Measurements from ENCODE around the gene PPIL1.

The PPIL1 gene

DNA sequence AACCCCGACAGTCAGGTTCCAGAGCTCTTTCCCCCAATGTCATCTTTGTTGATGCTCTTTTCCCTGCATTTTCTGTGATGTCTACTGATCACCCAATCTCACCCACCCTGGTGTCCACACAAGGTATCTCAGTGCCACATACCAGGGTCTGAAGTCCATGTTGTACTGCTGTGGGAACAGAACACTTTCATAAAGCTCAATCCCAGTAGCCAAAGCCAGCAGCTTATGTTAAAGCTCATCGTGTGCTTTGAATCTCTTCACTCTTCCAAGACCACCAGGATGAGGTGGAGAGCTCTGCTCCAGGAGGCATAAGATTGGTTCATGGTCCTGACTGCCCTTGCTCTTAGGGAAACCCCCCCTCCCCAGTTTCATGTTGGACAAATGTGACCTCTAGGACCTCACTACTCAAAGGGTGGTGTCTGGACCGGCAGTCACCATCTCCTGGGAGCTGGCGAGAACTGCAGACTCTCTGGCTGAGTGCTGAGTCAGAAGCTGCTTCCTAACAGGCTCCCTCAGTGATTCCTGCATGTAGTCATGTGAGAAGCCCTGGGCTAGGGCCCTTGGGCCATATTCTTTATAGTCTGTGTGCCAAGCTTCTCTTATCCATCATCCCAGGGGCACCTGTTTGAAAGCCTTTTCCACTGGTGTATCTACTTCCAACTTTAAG, 22.0 kb downstream of the PPIL1 start:
- ATAC-seq (ENCODE audit: low read depth) (peak; percentile 49; the same call in 2 of the 3 replicates), DNase-seq (ENCODE audit: low spot score) (no peak)
- Histone ChIP-seq H3K27me3 (ENCODE audit: insufficient read depth, poor library complexity, severe bottlenecking) (no peaks in the 10 kb centered on the region), H3K27ac (ENCODE audit: poor library complexity, severe bottlenecking) (peak overlapping the region; percentile 62), H3K36me3 (ENCODE audit: low read depth) (peaks cover 34% of the 10 kb centered on the region), H3K4me3 (ENCODE audit: severe bottlenecking) (no peak overlapping the region), H3K4me1 (ENCODE audit: insufficient read depth, poor library complexity, severe bottlenecking) (peaks cover 12% of the 10 kb centered on the region), H3K9me3 (ENCODE audit: severe bottlenecking) (no peaks in the 10 kb centered on the region)
- TF ChIP-seq, protein P1, sequence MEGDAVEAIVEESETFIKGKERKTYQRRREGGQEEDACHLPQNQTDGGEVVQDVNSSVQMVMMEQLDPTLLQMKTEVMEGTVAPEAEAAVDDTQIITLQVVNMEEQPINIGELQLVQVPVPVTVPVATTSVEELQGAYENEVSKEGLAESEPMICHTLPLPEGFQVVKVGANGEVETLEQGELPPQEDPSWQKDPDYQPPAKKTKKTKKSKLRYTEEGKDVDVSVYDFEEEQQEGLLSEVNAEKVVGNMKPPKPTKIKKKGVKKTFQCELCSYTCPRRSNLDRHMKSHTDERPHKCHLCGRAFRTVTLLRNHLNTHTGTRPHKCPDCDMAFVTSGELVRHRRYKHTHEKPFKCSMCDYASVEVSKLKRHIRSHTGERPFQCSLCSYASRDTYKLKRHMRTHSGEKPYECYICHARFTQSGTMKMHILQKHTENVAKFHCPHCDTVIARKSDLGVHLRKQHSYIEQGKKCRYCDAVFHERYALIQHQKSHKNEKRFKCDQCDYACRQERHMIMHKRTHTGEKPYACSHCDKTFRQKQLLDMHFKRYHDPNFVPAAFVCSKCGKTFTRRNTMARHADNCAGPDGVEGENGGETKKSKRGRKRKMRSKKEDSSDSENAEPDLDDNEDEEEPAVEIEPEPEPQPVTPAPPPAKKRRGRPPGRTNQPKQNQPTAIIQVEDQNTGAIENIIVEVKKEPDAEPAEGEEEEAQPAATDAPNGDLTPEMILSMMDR (IDR thresholded peaks at IDR 0.05; ENCODE audit: poor library complexity, severe bottlenecking) = no peak

DNA sequence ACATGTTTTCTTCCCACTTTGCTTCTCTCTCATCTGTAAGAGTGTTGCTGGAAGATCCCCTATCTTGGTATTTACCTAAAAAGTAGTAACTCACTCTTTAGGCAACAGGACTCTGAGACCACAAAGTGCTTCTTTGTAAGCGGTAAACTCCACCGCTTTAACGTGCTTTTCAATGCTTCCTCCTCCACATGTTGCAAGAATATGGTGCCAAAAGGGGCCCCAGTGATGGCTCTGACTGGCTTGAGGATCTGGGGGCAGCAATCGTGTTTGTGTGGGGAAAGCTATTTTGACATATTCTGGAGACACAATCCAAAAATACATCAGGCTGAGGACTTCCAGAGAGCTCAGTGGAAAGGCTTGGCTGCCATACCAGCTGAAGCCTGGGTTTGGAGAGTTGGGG, 23.0 kb downstream of the PPIL1 start:
- TF ChIP-seq, protein P1 (IDR thresholded peaks at IDR 0.05; ENCODE audit: poor library complexity, severe bottlenecking) = no peak
- H3K27ac ChIP-seq (ENCODE audit: poor library complexity, severe bottlenecking) = no peak overlapping the region
- H3K4me3 ChIP-seq (ENCODE audit: severe bottlenecking) = no peak overlapping the region
- ATAC-seq (ENCODE audit: low read depth) (no peak), DNase-seq (ENCODE audit: low spot score) (no peak)
- no peaks in the 10 kb centered on the region for H3K27me3 ChIP-seq (ENCODE audit: insufficient read depth, poor library complexity, severe bottlenecking)
- peaks cover 33% of the 10 kb centered on the region for H3K36me3 ChIP-seq (ENCODE audit: low read depth)
- H3K9me3 ChIP-seq (ENCODE audit: severe bottlenecking) = no peaks in the 10 kb centered on the region
- peaks cover 12% of the 10 kb centered on the region for H3K4me1 ChIP-seq (ENCODE audit: insufficient read depth, poor library complexity, severe bottlenecking)

DNA sequence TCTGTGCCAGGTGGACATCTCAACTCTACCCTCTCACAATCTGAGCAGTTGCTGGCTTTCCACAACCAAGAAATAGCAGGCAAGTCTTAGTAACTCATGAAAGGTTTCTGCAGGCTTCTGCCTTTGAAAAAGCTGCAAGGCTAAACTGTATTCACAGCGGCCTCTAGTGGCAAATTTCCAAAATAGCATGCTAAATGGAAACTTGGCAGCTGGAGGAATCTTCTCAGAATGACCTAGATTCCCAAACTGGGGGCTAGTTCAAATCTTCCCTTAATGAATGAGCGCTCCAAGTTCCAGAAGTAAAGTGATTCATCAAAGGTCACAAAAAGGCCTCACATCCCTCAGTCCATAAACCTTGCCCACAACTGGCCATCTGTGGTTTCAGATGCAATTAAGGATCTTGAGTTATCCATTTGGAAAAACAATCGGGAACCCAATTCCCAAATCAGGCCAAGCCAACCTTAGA, 23.4 kb downstream of the PPIL1 start:
- Histone ChIP-seq H3K27ac (ENCODE audit: poor library complexity, severe bottlenecking) (no peak overlapping the region), H3K36me3 (ENCODE audit: low read depth) (peaks cover 29% of the 10 kb centered on the region), H3K9me3 (ENCODE audit: severe bottlenecking) (no peaks in the 10 kb centered on the region), H3K4me1 (ENCODE audit: insufficient read depth, poor library complexity, severe bottlenecking) (peaks cover 12% of the 10 kb centered on the region), H3K27me3 (ENCODE audit: insufficient read depth, poor library complexity, severe bottlenecking) (no peaks in the 10 kb centered on the region), H3K4me3 (ENCODE audit: severe bottlenecking) (no peak overlapping the region)
- DNase-seq (ENCODE audit: low spot score) = no peak
- no peak; the same call in 2 of the 3 replicates for ATAC-seq (ENCODE audit: low read depth)
- TF ChIP-seq, protein P1 (IDR thresholded peaks at IDR 0.05; ENCODE audit: poor library complexity, severe bottlenecking) = peak; percentile 87

- no peaks in the 10 kb centered on the region for H3K27me3 ChIP-seq (ENCODE audit: insufficient read depth, poor library complexity, severe bottlenecking)
- peaks cover 17% of the 10 kb centered on the region for H3K36me3 ChIP-seq (ENCODE audit: low read depth)
- no peaks in the 10 kb centered on the region for H3K9me3 ChIP-seq (ENCODE audit: severe bottlenecking)
- no peak for ATAC-seq (ENCODE audit: low read depth)
- no peak for DNase-seq (ENCODE audit: low spot score)
- TF ChIP-seq, protein P1 (IDR thresholded peaks at IDR 0.05; ENCODE audit: poor library complexity, severe bottlenecking) = no peak
- no peak overlapping the region for H3K4me3 ChIP-seq (ENCODE audit: severe bottlenecking)
- peaks cover 12% of the 10 kb centered on the region for H3K4me1 ChIP-seq (ENCODE audit: insufficient read depth, poor library complexity, severe bottlenecking)
- H3K27ac ChIP-seq (ENCODE audit: poor library complexity, severe bottlenecking) = no peak overlapping the region
Measured at GRCh38 chr6:36850021-36850420, 24.6 kb downstream of the PPIL1 start.
